Left hindlimb (tissue), 1 donor: ENCODE results near the gene TMCO5A.

Source experiments
- DNase-seq: peaks from one replicate; pipeline ENCODE4 v3.0.0-alpha.2; 2018

TMCO5A gene

GRCh38 chr15:37978231-37978630 lies 43.8 kb downstream of the TMCO5A start:
- DNase-seq = no peak

DNA sequence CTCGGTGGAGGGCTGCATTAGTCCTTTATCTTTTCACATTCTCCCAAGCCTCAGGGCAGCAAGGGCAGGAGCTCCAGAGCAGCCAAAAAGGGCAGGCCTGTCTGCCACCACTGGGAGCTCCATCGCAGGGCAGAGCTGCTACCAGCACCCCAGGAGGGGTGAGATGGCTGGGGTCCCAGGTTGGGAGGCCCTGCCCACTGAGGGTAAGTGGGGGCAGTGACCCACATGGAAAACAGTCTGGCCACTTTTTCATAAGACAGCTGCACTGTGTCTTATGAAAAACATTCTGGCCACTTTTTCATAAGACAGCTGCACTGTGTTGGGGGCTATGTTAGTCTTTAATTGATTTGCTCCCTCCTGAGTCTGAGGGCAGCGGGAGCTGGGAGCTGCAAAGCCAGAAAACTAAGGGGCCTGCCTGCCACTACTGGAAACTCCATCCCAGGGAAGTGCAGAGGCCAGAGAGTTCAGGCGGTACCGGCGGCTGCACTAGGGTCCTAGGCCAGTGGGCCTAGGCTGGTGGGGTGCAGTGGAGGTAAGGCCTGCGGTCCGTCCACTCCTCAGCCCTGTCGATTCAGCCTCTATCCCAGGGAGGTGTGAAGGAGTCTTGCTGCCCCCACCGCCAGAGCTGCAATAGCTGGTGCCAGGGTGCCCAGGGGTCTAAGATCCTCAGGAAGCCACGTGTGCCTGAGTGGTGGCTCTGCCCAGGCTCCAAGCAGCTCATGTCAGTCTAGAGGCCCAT lies 45.4 kb downstream of the TMCO5A start:
- DNase-seq = no peak

DNA sequence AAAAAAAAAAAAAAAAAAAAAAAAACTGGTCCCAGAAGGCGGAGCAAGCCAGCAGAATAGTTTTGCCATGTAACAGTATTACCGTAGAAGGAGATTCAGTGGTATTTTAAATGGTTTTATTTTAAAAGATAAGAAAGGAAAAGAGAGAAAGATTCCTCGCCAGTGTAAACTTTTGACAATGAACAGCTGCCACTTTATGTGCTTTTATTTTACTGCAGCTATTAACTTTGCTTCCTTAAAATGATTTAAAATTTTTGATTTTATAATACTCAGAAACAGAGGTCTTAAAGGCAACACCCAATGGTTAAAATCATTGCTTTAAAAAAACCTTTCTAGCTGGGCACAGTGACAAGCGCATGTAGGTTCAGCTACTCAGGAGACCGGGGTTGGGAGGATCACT lies 46.8 kb downstream of the TMCO5A start:
- DNase-seq = no peak

DNA sequence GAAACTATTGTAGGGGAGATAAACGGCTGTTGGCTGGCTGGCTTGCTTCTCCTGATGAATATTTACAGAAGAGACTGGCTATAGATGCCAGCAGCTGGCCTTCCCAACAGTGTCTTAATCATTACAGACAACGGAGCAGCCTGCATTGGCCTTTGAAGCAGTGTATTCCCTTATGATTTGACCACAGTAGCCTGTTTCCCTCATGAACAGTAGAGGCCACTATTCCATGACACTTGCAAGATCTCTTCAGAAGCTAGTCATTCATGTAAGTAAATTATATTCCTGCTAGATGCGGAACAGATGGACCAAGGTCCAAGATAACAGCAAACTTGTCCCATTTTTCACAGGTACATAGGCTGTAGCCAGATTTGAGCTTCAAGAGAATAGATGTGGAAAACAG lies 47.3 kb downstream of the TMCO5A start:
- DNase-seq = no peak

- DNase-seq = no peak
Measured at GRCh38 chr15:37984368-37984767, 49.9 kb downstream of the TMCO5A start.

DNA sequence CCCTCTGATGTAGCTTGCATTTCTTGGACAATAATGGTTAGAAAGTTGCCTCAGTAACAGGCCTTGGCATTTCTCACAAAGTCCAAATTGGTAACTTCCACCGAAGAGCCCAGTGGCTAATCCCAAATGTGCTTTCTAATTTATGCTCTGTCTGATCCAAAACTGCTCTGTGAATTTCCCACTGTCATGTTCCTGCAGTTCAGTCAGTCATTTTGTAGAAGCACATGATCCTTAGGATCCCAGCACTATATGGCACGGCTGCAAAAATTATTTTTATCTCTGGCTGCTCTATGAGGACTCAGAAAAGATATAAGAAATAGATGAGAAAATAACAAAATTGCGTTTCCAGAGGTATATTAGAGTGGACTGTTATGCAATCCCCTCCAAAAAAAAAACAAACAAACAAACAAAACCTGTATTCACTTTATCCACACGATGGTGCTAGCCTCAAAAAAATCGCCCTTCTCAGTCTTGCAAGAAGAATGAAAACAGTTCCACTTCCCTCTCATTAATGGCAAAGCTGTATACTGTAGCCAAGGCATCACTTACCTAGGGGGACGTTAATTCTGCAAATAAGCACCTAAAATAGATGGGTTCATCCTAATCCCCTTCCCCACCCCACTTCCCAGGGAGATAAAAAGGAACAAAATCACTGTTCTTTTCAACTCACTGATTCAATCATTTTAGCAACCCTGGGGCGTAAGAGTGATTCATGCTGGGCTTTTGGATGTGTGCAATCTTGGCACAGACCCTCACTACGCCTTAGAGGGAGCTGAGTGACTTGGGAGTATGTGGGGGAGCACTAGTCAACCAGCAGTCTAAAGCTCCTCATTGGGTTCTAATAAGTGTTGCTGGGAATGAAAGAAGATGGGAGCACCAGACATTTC lies 61.3 kb downstream of the TMCO5A start:
- DNase-seq = no peak
